Ovary (tissue), 9 donors: ENCODE data around the gene AMZ2. TPM values are rescaled to one million over a fixed set of nuclear protein-coding genes. Genes with fewer than 3 reads are reported as not detected.
"Not testable (repeated sequence)": the region's sequence is repeated elsewhere in the genome, so short reads cannot be mapped to it uniquely, and the experiment has no call there.

Experiments used
- DNase-seq, 5 donors: peaks; one replicate each; pipeline ENCODE4 v3.0.0-alpha.2; 2019 to 2020
- H3K27ac ChIP-seq, 2 donors: fragments of 200-600 bp; one replicate each; pipeline versions ENCODE4 v1.5.1 to v1.8.0; 2019 to 2022
- H3K27me3 ChIP-seq: fragments of 200-600 bp; one replicate; pipeline ENCODE4 v1.8.0; 2022
- H3K36me3 ChIP-seq: fragments of 200-600 bp; sonication (generic); one replicate; pipeline ENCODE4 v1.5.1; 2019
- H3K4me1 ChIP-seq: one replicate; pipeline ENCODE4 v1.8.1; 2013; ENCODE audit warnings: mild to moderate bottlenecking, moderate library complexity; ENCODE audit not compliant: insufficient read depth
- H3K4me3 ChIP-seq: fragments of 200-600 bp; sonication (generic); one replicate; pipeline ENCODE4 v1.5.1; 2017
- H3K9me3 ChIP-seq, 2 donors: fragments of 200-600 bp in 1 of 2; sonication (generic) in 1 of 2; one replicate each; pipeline versions ENCODE4 v1.5.1 to v1.8.1; 2013 to 2019; ENCODE audit warnings: mild to moderate bottlenecking in 1 of 2, moderate library complexity in 1 of 2
- EP300 ChIP-seq: sonication (generic); formaldehyde crosslinking; IDR thresholded peaks from one replicate; pipeline ENCODE4 v1.6.1; 2017; ENCODE audit warnings: antibody characterized with exemption
- POLR2A ChIP-seq: fragments of 450-650 bp; IDR thresholded peaks from one replicate; pipeline ENCODE4 v1.6.1; 2017; ENCODE audit warnings: antibody characterized with exemption, mild to moderate bottlenecking, moderate library complexity
- WGBS, 3 donors: extraction: QIAGEN DNeasy Blood & Tissue Kit in 1 of 3; methylation state at CpG; one replicate each; pipeline versions ENCODE4 v1.1.5 to v1.1.7; 2013 to 2017; 5-methylcytosine and 5-hydroxymethylcytosine counted together
- intact Hi-C, 4 donors: fragments of 100-400 bp; cut with DNase I; formaldehyde crosslinking; loops; one replicate each; pipeline versions ENCODE4 v1.11.0 to v1.15.1; 2022 to 2023
- polyA plus RNA-seq, 2 donors: library from polyadenylated mRNA; stranded (reverse); fragments of 200-250 nt in 1 of 2; fragments of 350-450 nt in 1 of 2; fragmentation: Illumina TruSeq in 1 of 2; extraction: RNeasy Lipid Tissue Mini Kit (QIAGEN cat#74804) in 1 of 2; gene quantifications; one replicate each; pipeline ENCODE4 v1.2.3, GENCODE V29; 2013 to 2014
- total RNA-seq, 7 donors: library from RNA; depleted of rRNA in 2 of 7; stranded (reverse); fragments of >200 nt in 2 of 7; fragmentation: NEBNext Ultra II Directional in 3 of 7; extraction: Animal tissue kit (Norgen Biotek cat#: 25700) in 3 of 7; gene quantifications; one replicate each; pipeline versions ENCODE4 v1.1.0 to v1.2.4, GENCODE V29; 2016 to 2023
- TF ChIP-seq, protein P1 (sequence below), 3 donors: fragments of 450-650 bp in 2 of 3; fragments of 200-600 bp in 1 of 3; IDR thresholded peaks; one replicate each; pipeline versions ENCODE4 v1.5.1 to v1.8.0; 2016 to 2022; ENCODE audit warnings: antibody characterized with exemption in 3 of 3, mild to moderate bottlenecking in 1 of 3
- donor health status: DM: no; HTN: no; CAD: no; lungs with moderate emphysema.
- donor health status: DM: no; HTN: no; CAD: no.
- donor health status: Bipolar disorder and iron deficiency.
- donor health status: DM: yes; HTN: yes; CAD: no.
- donor health status: DM: no; HTN: no; CAD: no.
- donor health status: DM: yes; HTN: yes; CAD: no.

AMZ2 gene
- total and polyA plus RNA-seq, 9 donors = 30.4 to 131 (median 61.6) TPM

- WGBS, 3 donors = 96 to 97% (median 96%) methylated on average over 5 of the region's 5 CpGs
- DNase-seq, H3K9me3 ChIP-seq, H3K4me3 ChIP-seq, H3K36me3 ChIP-seq, H3K27me3 ChIP-seq, intact Hi-C loops, H3K27ac ChIP-seq, H3K4me1 ChIP-seq: not testable (repeated sequence)
Measured at GRCh38 chr17:68219429-68219828, 28.4 kb upstream of the AMZ2 start.

DNA sequence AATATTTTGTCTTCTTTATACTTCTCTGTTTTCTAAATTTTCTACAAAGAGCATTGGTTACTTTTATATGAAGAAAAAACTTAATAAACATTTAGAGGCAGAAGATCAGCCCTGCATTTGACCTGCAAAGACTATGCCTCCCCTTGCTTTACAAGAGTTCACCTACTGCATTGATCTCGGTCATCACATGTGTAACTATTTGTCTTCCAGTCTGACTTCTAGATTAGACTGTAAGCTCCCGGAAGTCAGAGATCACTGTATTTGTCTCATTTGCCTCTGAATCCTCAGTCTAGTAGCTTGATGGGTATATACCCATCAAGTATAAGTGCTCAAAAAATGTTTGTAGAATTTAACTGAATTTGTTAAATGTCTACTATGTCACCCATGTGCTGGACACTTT, 27.7 kb upstream of the AMZ2 start:
- H3K36me3 ChIP-seq, H3K4me1 ChIP-seq, intact Hi-C loops, H3K27me3 ChIP-seq, H3K27ac ChIP-seq, H3K9me3 ChIP-seq, H3K4me3 ChIP-seq, DNase-seq: not testable (repeated sequence)
- 95 to 97% (median 96%) methylated on average over 2 of the region's 2 CpGs for WGBS, 3 donors

DNA sequence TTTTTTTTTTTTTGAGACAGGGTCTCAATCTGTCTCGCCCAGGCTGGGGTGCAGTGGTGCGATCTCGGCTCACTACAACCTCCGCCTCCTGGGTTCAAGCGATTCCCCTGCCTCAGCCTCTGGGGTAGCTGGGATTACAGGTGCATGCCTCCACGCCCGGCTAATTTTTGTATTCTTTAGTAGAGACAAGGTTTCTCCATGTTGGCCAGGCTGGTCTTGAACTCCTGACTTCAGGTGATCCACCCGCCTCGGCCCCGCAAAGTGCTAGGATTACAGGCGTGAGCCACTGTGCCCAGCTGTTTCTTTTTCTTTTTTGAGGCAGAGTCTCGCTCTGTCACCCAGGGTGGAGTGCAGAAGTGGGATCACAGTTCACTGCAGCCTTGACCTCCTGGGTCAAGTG, 27.1 kb upstream of the AMZ2 start:
- DNase-seq, H3K27me3 ChIP-seq, H3K4me3 ChIP-seq, H3K9me3 ChIP-seq, H3K36me3 ChIP-seq, H3K27ac ChIP-seq, intact Hi-C loops, H3K4me1 ChIP-seq: not testable (repeated sequence)
- WGBS, 3 donors = 93 to 97% (median 96%) methylated on average over 12 of the region's 12 CpGs

DNA sequence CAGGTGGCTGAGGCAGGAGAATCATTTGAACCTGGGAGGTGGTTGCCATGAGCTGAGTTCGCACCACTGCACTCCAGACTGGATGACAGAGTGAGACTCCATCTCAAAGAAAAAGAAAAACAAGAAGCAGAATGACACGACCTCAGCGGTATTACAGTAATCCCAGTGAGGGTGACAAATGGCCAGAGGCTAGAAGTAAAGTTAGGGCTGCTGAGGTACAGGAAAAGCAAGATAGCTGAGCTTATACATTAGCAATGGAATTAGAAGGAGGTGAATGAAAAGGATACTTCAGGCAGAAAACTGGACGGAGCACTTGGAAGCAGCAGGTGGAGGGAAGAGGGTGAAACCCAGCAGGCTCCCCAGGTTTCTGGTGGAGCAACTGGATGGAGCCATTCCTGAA, 26.1 kb upstream of the AMZ2 start:
- Histone ChIP-seq H3K27me3 (no peaks in the 10 kb centered on the region), H3K4me3 (no peak overlapping the region), H3K4me1 (no peaks in the 10 kb centered on the region), H3K9me3 (no peaks in the 10 kb centered on the region), H3K27ac (no peak overlapping the region), H3K36me3 (no peaks in the 10 kb centered on the region)
- TF ChIP-seq EP300 (no peak), POLR2A (no peak)
- TF ChIP-seq, protein P1, sequence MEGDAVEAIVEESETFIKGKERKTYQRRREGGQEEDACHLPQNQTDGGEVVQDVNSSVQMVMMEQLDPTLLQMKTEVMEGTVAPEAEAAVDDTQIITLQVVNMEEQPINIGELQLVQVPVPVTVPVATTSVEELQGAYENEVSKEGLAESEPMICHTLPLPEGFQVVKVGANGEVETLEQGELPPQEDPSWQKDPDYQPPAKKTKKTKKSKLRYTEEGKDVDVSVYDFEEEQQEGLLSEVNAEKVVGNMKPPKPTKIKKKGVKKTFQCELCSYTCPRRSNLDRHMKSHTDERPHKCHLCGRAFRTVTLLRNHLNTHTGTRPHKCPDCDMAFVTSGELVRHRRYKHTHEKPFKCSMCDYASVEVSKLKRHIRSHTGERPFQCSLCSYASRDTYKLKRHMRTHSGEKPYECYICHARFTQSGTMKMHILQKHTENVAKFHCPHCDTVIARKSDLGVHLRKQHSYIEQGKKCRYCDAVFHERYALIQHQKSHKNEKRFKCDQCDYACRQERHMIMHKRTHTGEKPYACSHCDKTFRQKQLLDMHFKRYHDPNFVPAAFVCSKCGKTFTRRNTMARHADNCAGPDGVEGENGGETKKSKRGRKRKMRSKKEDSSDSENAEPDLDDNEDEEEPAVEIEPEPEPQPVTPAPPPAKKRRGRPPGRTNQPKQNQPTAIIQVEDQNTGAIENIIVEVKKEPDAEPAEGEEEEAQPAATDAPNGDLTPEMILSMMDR (IDR thresholded peaks at IDR 0.05) = no peak
- DNase-seq = no peak
- intact Hi-C loops = no loop called here
- WGBS, 3 donors = 94 to 96% (median 95%) methylated on average over 4 of the region's 4 CpGs

DNA sequence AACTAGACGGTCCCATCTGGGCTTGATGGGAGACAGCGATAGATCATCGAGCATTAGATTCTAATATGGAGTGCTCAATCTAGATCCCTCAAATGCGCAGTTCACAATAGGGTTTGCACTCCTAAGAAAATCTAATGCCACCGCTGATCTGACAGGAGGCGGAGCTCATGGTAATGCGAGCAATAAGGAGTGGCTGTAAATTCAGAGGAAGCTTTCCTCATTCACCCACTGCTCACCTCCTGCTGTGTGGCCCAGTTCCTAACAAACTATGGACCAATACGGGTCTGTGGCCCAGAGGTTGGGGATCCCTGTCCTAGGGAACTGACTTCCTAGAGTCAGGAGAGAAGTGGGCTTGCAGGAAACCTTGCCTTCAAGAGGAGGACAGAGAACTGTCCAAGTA, 25.2 kb upstream of the AMZ2 start:
- Histone ChIP-seq H3K9me3 (no peaks in the 10 kb centered on the region), H3K4me3 (no peak overlapping the region), H3K4me1 (no peaks in the 10 kb centered on the region), H3K36me3 (no peaks in the 10 kb centered on the region), H3K27me3 (no peaks in the 10 kb centered on the region), H3K27ac (no peak overlapping the region)
- no peak for DNase-seq
- TF ChIP-seq, protein P1 (IDR thresholded peaks at IDR 0.05) = no peak
- no peak for TF ChIP-seq POLR2A
- WGBS, 3 donors = 89 to 93% (median 91%) methylated on average over 8 of the region's 8 CpGs
- intact Hi-C loops = no loop called here

GRCh38 chr17:68225055-68225454, 22.8 kb upstream of the AMZ2 start:
- DNase-seq, H3K27ac ChIP-seq, H3K9me3 ChIP-seq, H3K27me3 ChIP-seq, H3K36me3 ChIP-seq, H3K4me3 ChIP-seq, H3K4me1 ChIP-seq, intact Hi-C loops: not testable (repeated sequence)
- WGBS, 3 donors = 75 to 81% (median 77%) methylated on average over 4 of the region's 4 CpGs

DNA sequence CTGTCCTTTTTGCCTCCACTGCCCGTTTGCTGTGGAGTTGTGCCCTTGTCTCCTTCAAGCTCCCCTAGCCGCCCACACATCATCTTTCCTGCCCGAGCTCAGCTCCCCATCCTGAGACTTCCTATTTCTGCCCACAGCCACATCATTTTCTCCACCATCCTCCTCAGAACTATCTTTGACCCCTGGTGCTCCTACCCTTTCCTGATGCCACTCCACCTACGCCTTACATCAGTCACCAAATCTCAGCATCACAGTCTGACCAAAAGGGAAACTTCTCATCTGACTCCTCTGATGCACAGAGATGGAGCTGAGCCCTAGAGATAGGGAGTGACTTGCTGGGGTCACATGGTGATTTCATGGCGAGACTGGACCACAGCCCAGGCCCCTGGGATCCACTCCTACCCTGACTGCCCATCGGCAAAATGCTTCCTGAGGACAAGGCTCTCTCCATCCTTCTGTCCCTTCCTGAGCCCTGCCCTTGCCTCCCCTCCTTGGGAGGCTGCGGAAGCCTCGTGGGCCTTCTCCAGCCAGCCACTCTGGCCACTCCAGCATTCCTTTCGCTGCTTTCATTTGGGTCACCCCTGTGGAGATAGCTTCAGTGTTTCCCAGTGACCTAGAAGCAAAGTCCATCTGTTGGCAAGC, 19.7 kb upstream of the AMZ2 start:
- H3K4me3 ChIP-seq, H3K27ac ChIP-seq, H3K4me1 ChIP-seq, H3K9me3 ChIP-seq, H3K27me3 ChIP-seq, H3K36me3 ChIP-seq, DNase-seq, intact Hi-C loops: not testable (repeated sequence)
- WGBS, 3 donors = 83 to 85% (median 85%) methylated on average over 9 of the region's 9 CpGs
